Spleen (tissue), 7 donors: ENCODE data around the gene ALDH4A1.

Experiments
- CTCF ChIP-seq, 11 experiments: fragments of 200-600 bp in 7 of 11; fragments of 450-650 bp in 4 of 11; sonication (generic) in 4 of 11; IDR thresholded peaks in 8 of 11; conservative IDR thresholded peaks in 3 of 11; 1 replicate in 7 of 11; 2 replicates in 4 of 11; pipeline versions ENCODE4 v1.4.0 to v1.8.0; 2016 to 2021; ENCODE audit warnings: antibody characterized with exemption in 11 of 11, inconsistent platforms in 4 of 11, mild to moderate bottlenecking in 1 of 11
- POLR2A ChIP-seq, 3 donors: fragments of 450-650 bp; IDR thresholded peaks; one replicate each; pipeline ENCODE4 v1.5.1; 2017; ENCODE audit warnings: antibody characterized with exemption in 3 of 3, mild to moderate bottlenecking in 1 of 3
- donor health status: DM: no; HTN: no; CAD: no; lungs with moderate emphysema.
- donor health status: DM: no; HTN: no; CAD: no.
- donor health status: DM: no; HTN: no; CAD: no.

- TF ChIP-seq POLR2A (IDR thresholded peaks at IDR 0.05) (no peak), CTCF (IDR thresholded peaks at IDR 0.05 in 8 of 11, conservative IDR thresholded peaks at IDR 0.05 in 3 of 11) (no peak)
These were observed 34.1 kb upstream of the ALDH4A1 start for GRCh38 chr1:18936471-18936813.
